Gastrocnemius medialis (tissue), 4 donors: ENCODE data around the gene PRR22. TPM values are rescaled to one million over a fixed set of nuclear protein-coding genes. Genes with fewer than 3 reads are reported as not detected.

ENCODE experiments used
- ATAC-seq, 2 donors: fragments of 150-250 bp; one replicate each; pipeline ENCODE4 v1.9.1; 2016
- DNase-seq, 2 donors: peaks; one replicate each; pipeline ENCODE4 v3.0.0-alpha.2; 2019
- H3K27ac ChIP-seq, 4 donors: fragments of 200-600 bp; sonication (generic); 1 replicate in 1 of 4; 2 replicates in 3 of 4; pipeline ENCODE4 v1.5.1; 2016 to 2018; ENCODE audit warnings: mild to moderate bottlenecking in 2 of 4, moderate library complexity in 1 of 4
- H3K27me3 ChIP-seq, 3 donors: fragments of 200-600 bp; sonication (generic) in 2 of 3; 1 replicate in 1 of 3; 2 replicates in 2 of 3; pipeline versions ENCODE4 v1.5.1 to v1.6.0; 2016 to 2019; ENCODE audit warnings: mild to moderate bottlenecking in 1 of 3, moderate library complexity in 1 of 3
- H3K36me3 ChIP-seq, 2 donors: fragments of 200-600 bp; sonication (generic) in 1 of 2; one replicate each; pipeline ENCODE4 v1.5.1; 2017 to 2018
- H3K4me1 ChIP-seq, 2 donors: fragments of 200-600 bp; sonication (generic) in 1 of 2; one replicate each; pipeline ENCODE4 v1.5.1; 2016 to 2017; ENCODE audit warnings: mild to moderate bottlenecking in 2 of 2
- H3K4me3 ChIP-seq, 4 donors: fragments of 200-600 bp; sonication (generic) in 3 of 4; 1 replicate in 1 of 4; 2 replicates in 3 of 4; pipeline ENCODE4 v1.5.1; 2016 to 2019; ENCODE audit warnings: mild to moderate bottlenecking in 2 of 4
- H3K9me3 ChIP-seq, 3 donors: fragments of 200-600 bp; sonication (generic) in 2 of 3; 1 replicate in 1 of 3; 2 replicates in 2 of 3; pipeline ENCODE4 v1.5.1; 2016 to 2019
- POLR2A ChIP-seq, 2 donors: fragments of 450-650 bp; IDR thresholded peaks; one replicate each; pipeline ENCODE4 v1.6.1; 2017; ENCODE audit warnings: antibody characterized with exemption in 2 of 2, mild to moderate bottlenecking in 2 of 2, moderate library complexity in 2 of 2
- in situ Hi-C, 4 donors: fragments of 200-750 bp; cut with MboI; loops; one replicate each; pipeline versions ENCODE4 v1.15.0 to v1.8.0; 2017; ENCODE audit warnings: low sequenced_read_pairs in 4 of 4
- intact Hi-C: fragments of 100-400 bp; cut with DNase I; formaldehyde crosslinking; loops from one replicate; pipeline ENCODE4 v1.15.1; 2023; ENCODE audit warnings: low total_unique reads
- total RNA-seq, 4 donors: library from RNA; depleted of rRNA; stranded (reverse); fragments of >200 nt; gene quantifications; one replicate each; pipeline versions ENCODE4 v1.1.0 to v1.2.3, GENCODE V29; 2016
- TF ChIP-seq, protein P1 (sequence below), 5 experiments: fragments of 450-650 bp in 3 of 5; fragments of 200-600 bp in 2 of 5; sonication (generic) in 2 of 5; IDR thresholded peaks in 4 of 5; conservative IDR thresholded peaks in 1 of 5; 1 replicate in 4 of 5; 2 replicates in 1 of 5; pipeline ENCODE4 v1.5.1; 2016 to 2019; ENCODE audit warnings: antibody characterized with exemption in 5 of 5, mild to moderate bottlenecking in 3 of 5, moderate library complexity in 3 of 5

Gene PRR22
- 1 to 10 TPM in 1 of 4 donors, under 1 TPM in 1, not detected in 2; 0.24 to 1.0 TPM for total RNA-seq

DNA sequence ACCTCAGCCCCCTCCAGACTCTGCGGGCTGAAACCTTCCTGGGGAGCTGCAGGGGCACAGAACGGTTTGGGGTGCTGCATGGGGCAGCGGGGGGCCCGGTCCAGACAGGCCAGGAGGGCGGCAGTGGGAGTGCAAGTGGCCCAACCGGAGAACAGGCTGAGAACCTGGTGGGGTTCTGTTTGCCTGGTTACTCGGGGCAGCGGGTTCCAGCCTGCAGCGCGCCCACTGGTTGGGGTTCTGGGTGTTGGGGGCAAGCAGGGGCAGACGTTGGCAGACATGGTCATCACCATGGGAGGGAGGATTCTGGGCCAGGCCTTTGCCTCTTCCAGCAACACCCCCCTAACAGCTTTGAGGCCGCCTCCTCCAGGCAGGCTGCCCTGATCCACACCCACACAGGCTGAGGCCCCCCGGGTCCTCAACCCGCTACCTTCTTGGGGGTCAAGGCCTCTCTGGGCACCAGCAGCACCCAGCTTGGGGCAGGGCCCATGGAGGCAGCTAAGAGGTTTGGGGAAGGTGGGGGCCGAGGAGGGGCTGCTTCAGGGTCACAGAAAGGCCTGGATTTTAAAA, at the start of gene PRR22:
TSS of gene PRR22 (minus strand) at position 166 of the 567 bp plus-strand sequence. CDS start at position 80, 86 bp downstream.
- in situ Hi-C loops (no loop called here), intact Hi-C loops (no loop called here)
- peaks cover 7 to 54% of the 10 kb centered on the region in 2 donors for H3K36me3 ChIP-seq
- peaks cover 0 to under 1% of the 10 kb centered on the region in 2 donors for H3K4me1 ChIP-seq
- ATAC-seq: no peak
- no peaks in the 10 kb centered on the region for H3K9me3 ChIP-seq
- no peak within 1 kb of the TSS for H3K4me3 ChIP-seq
- no peak for DNase-seq
- no peak within 1 kb of the TSS for H3K27ac ChIP-seq
- H3K27me3 ChIP-seq: no peaks in the 10 kb centered on the region
- TF ChIP-seq POLR2A (IDR thresholded peaks at IDR 0.05): no peak
- TF ChIP-seq, protein P1, sequence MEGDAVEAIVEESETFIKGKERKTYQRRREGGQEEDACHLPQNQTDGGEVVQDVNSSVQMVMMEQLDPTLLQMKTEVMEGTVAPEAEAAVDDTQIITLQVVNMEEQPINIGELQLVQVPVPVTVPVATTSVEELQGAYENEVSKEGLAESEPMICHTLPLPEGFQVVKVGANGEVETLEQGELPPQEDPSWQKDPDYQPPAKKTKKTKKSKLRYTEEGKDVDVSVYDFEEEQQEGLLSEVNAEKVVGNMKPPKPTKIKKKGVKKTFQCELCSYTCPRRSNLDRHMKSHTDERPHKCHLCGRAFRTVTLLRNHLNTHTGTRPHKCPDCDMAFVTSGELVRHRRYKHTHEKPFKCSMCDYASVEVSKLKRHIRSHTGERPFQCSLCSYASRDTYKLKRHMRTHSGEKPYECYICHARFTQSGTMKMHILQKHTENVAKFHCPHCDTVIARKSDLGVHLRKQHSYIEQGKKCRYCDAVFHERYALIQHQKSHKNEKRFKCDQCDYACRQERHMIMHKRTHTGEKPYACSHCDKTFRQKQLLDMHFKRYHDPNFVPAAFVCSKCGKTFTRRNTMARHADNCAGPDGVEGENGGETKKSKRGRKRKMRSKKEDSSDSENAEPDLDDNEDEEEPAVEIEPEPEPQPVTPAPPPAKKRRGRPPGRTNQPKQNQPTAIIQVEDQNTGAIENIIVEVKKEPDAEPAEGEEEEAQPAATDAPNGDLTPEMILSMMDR (IDR thresholded peaks at IDR 0.05 in 4 of 5, conservative IDR thresholded peaks at IDR 0.05 in 1 of 5): no peak

DNA sequence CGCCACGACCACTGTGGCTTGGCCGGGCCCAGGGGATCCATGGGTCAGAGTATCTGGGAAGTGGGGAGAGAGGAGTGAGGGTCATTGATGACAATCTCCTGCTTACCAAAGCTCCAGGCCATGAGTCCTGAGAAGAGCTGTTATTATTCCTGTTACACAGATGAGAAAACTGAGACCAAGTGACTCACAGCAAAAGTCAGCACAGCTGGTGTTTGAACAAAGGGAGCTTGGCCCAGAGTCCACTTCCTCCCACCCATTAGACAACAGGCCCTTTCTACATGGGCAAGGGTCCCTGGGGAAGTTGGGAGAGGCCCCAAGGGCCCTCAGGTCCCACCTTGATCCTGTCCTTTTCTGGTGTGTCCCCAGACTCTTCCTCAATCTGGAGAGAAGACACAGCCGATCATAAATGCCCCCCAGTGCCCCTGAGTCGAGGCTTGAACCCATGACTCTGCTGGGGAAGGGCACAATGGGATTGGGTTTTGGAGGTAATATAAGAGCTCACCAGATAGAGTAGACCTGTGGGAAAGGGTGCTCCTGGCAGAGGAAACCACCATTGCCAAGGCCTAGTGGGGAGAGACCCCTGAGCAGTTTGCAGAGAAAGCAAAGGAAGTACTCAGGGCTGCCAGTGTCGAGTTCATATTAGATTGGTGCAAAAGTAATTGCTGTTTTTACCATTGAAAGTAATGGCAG, 48.1 kb upstream of the PRR22 start:
- Histone ChIP-seq H3K4me1 (no peaks in the 10 kb centered on the region), H3K9me3 (no peaks in the 10 kb centered on the region), H3K36me3 (no peaks in the 10 kb centered on the region), H3K27ac (no peak overlapping the region), H3K4me3 (no peak overlapping the region), H3K27me3 (peaks cover 30 to 52% (median 40%) of the 10 kb centered on the region in 3 donors)
- DNase-seq (no peak), ATAC-seq (no peak)
- no peak for TF ChIP-seq POLR2A (IDR thresholded peaks at IDR 0.05)
- TF ChIP-seq, protein P1 (IDR thresholded peaks at IDR 0.05 in 4 of 5, conservative IDR thresholded peaks at IDR 0.05 in 1 of 5): no peak
- intact Hi-C loops (no loop called here), in situ Hi-C loops (no loop called here)

DNA sequence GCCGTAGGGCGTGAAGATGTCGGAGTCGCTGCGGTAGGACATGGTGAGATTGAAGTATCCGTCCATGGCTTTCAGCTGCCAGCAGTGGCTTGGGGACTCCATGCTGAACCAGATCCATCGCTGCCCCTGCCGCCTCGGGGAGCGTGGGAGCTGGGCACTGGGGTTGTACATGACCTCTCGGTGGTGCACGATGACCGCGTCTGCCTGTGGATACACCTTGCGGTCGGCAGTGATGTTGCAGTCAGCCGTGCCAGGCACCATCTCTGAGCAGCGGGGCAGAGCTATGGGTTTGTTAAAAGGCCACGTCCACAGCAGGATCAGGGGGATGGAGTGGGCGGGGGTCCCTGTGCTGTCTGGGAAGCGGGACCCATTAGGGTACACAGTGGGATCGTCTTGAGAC, 47.5 kb upstream of the PRR22 start:
- in situ Hi-C loops (no loop called here), intact Hi-C loops (no loop called here)
- no peak overlapping the region for H3K4me3 ChIP-seq
- no peaks in the 10 kb centered on the region for H3K4me1 ChIP-seq
- ATAC-seq (no peak), DNase-seq (no peak)
- H3K36me3 ChIP-seq: no peaks in the 10 kb centered on the region
- TF ChIP-seq POLR2A (IDR thresholded peaks at IDR 0.05): no peak
- TF ChIP-seq, protein P1 (IDR thresholded peaks at IDR 0.05 in 4 of 5, conservative IDR thresholded peaks at IDR 0.05 in 1 of 5): no peak
- H3K27me3 ChIP-seq: peaks cover 34 to 57% (median 43%) of the 10 kb centered on the region in 3 donors
- no peaks in the 10 kb centered on the region for H3K9me3 ChIP-seq
- no peak overlapping the region for H3K27ac ChIP-seq

DNA sequence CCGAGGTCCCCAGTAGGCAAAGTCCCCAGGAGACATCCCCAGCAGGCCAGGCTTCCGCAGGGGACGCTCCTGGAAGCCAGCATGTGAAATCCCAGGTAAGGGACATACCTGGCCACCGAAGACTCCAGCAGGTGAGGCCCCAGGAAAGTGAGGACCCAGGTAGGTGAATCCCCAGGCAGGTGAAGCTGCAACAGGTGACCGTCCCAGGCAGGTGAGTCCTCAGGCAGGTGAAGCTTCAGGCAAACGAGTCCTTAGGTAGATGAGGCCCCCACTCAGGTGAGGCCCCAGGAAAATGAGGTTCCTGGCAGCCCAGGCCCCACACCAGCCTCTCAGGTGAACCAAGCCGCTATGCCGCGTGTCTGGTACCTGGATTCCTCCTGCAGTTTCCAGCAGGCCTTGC, 46.6 kb upstream of the PRR22 start:
- in situ Hi-C loops (no loop called here), intact Hi-C loops (no loop called here)
- Histone ChIP-seq H3K27ac (no peak overlapping the region), H3K27me3 (peaks cover 43 to 62% (median 47%) of the 10 kb centered on the region in 3 donors), H3K36me3 (no peaks in the 10 kb centered on the region), H3K9me3 (no peaks in the 10 kb centered on the region), H3K4me3 (no peak overlapping the region), H3K4me1 (no peaks in the 10 kb centered on the region)
- TF ChIP-seq, protein P1 (IDR thresholded peaks at IDR 0.05 in 4 of 5, conservative IDR thresholded peaks at IDR 0.05 in 1 of 5): no peak
- no peak for TF ChIP-seq POLR2A (IDR thresholded peaks at IDR 0.05)
- ATAC-seq (no peak), DNase-seq (no peak)
